ENCODE data around the gene ATG16L2.
A peak's percentile ranks its signal among the peaks of the same experiment; 100 is the strongest.

ATG16L2 gene

DNA sequence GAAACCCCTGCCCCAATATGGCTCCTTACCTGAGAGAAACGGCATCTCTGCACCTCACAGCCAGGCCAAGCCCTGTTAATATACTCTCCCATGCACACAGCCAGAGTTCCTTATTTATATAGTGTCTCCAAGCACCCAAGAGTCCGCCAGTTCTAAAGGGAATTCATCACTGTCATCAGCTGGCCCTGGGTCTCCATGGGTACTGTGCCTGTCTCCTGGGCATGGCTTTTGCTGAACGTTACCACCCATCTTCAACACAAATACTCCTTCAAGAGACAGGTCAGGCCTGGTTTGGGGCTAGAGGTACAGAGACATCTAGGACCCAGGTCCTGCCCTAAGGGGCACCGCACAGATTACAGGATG is 1.6 kb upstream of the ATG16L2 start:
- peak overlapping the region; percentile 94 for H3K4me2 ChIP-seq
- H3K36me3 ChIP-seq (ENCODE audit: insufficient read depth) = no peaks in the 10 kb centered on the region; the same call in 1 of the 2 replicates
- H3K9ac ChIP-seq = peak overlapping the region; percentile 94; the same call in 1 of the 2 replicates
- H3K27ac ChIP-seq = peak overlapping the region; percentile 89; the same call in 1 of the 2 replicates
- H3K4me3 ChIP-seq (IDR thresholded peaks at IDR 0.05; ENCODE audit: insufficient read depth, low read depth, low read length) = no peak overlapping the region
- no peak overlapping the region for H2AFZ ChIP-seq (ENCODE audit: low read depth)
- H3K27me3 ChIP-seq (ENCODE audit: insufficient read depth, low read depth) = no peaks in the 10 kb centered on the region
- peaks cover 43% of the 10 kb centered on the region for H3K4me1 ChIP-seq (ENCODE audit: low read depth, poor library complexity, severe bottlenecking)
- TF ChIP-seq, protein P1, sequence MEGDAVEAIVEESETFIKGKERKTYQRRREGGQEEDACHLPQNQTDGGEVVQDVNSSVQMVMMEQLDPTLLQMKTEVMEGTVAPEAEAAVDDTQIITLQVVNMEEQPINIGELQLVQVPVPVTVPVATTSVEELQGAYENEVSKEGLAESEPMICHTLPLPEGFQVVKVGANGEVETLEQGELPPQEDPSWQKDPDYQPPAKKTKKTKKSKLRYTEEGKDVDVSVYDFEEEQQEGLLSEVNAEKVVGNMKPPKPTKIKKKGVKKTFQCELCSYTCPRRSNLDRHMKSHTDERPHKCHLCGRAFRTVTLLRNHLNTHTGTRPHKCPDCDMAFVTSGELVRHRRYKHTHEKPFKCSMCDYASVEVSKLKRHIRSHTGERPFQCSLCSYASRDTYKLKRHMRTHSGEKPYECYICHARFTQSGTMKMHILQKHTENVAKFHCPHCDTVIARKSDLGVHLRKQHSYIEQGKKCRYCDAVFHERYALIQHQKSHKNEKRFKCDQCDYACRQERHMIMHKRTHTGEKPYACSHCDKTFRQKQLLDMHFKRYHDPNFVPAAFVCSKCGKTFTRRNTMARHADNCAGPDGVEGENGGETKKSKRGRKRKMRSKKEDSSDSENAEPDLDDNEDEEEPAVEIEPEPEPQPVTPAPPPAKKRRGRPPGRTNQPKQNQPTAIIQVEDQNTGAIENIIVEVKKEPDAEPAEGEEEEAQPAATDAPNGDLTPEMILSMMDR (conservative IDR thresholded peaks at IDR 0.05; ENCODE audit: low read depth, low read length) = no peak
- peaks cover 9% of the 10 kb centered on the region; the same call in 1 of the 2 replicates for H4K20me1 ChIP-seq (ENCODE audit: insufficient read depth)
- H3K79me2 ChIP-seq (ENCODE audit: insufficient read depth, low read depth) = peaks cover 45% of the 10 kb centered on the region

GRCh38 chr11:72812967-72813739 is 1.1 kb upstream of the ATG16L2 start:
- Histone ChIP-seq H3K9ac (peak overlapping the region; percentile 94), H3K4me3 (IDR thresholded peaks at IDR 0.05; ENCODE audit: insufficient read depth, low read depth, low read length) (no peak overlapping the region), H3K36me3 (ENCODE audit: insufficient read depth) (no peaks in the 10 kb centered on the region; the same call in 1 of the 2 replicates), H3K4me2 (peak overlapping the region; percentile 94), H3K79me2 (ENCODE audit: insufficient read depth, low read depth) (peaks cover 45% of the 10 kb centered on the region), H2AFZ (ENCODE audit: low read depth) (peak overlapping the region; percentile 72), H3K27ac (peak overlapping the region; percentile 89), H4K20me1 (ENCODE audit: insufficient read depth) (peaks cover 9% of the 10 kb centered on the region; the same call in 1 of the 2 replicates), H3K27me3 (ENCODE audit: insufficient read depth, low read depth) (no peaks in the 10 kb centered on the region), H3K4me1 (ENCODE audit: low read depth, poor library complexity, severe bottlenecking) (peaks cover 43% of the 10 kb centered on the region)
- TF ChIP-seq, protein P1 (conservative IDR thresholded peaks at IDR 0.05; ENCODE audit: low read depth, low read length) = peak; percentile 84

DNA sequence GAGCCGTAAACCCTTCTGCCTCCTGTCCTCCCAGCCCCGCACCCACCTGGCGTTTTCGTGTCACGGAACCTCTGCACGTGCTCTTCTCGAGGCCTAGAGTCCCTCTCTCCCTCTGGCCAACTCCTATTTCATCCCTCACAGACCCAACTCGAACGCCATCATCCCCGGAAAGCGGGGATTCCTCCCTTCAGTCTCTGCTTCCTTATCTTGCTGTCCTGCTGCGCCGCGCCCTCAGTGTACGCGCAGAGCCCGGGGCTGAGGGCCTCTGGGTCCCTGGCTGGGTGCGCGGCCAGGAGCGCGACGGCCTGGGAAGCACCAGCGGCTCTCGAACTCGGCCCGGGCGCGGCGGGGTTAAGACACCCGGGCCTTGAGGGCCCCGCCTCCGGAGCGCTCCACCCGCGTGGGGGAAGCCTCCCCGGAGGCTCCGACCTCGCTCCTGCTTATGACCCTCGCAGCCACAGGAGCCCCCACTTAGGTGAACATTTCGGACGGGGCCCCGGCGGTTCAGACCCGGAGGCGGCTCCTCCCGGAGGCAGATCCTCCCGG is 398 bp upstream of the ATG16L2 start:
- H3K27ac ChIP-seq = peak overlapping the region; percentile 89
- TF ChIP-seq, protein P1 (conservative IDR thresholded peaks at IDR 0.05; ENCODE audit: low read depth, low read length) = no peak
- peaks cover 45% of the 10 kb centered on the region for H3K79me2 ChIP-seq (ENCODE audit: insufficient read depth, low read depth)
- H3K27me3 ChIP-seq (ENCODE audit: insufficient read depth, low read depth) = no peaks in the 10 kb centered on the region
- peaks cover 43% of the 10 kb centered on the region for H3K4me1 ChIP-seq (ENCODE audit: low read depth, poor library complexity, severe bottlenecking)
- H3K9ac ChIP-seq = peak overlapping the region; percentile 94
- peak overlapping the region; percentile 94 for H3K4me2 ChIP-seq
- H2AFZ ChIP-seq (ENCODE audit: low read depth) = peak overlapping the region; percentile 72
- H3K36me3 ChIP-seq (ENCODE audit: insufficient read depth) = no peaks in the 10 kb centered on the region; the same call in 1 of the 2 replicates
- H3K4me3 ChIP-seq (IDR thresholded peaks at IDR 0.05; ENCODE audit: insufficient read depth, low read depth, low read length) = no peak overlapping the region
- H4K20me1 ChIP-seq (ENCODE audit: insufficient read depth) = peaks cover 9% of the 10 kb centered on the region; the same call in 1 of the 2 replicates

- Histone ChIP-seq H3K4me2 (peak overlapping the region; percentile 94), H3K27me3 (ENCODE audit: insufficient read depth, low read depth) (no peaks in the 10 kb centered on the region), H3K27ac (peak overlapping the region; percentile 89), H3K4me1 (ENCODE audit: low read depth, poor library complexity, severe bottlenecking) (peaks cover 39% of the 10 kb centered on the region), H4K20me1 (ENCODE audit: insufficient read depth) (peaks cover 7% of the 10 kb centered on the region; the same call in 1 of the 2 replicates), H3K4me3 (IDR thresholded peaks at IDR 0.05; ENCODE audit: insufficient read depth, low read depth, low read length) (no peak overlapping the region), H2AFZ (ENCODE audit: low read depth) (peak overlapping the region; percentile 72; the same call in 1 of the 2 replicates), H3K9ac (peak overlapping the region; percentile 94; the same call in 1 of the 2 replicates), H3K79me2 (ENCODE audit: insufficient read depth, low read depth) (peaks cover 42% of the 10 kb centered on the region), H3K36me3 (ENCODE audit: insufficient read depth) (no peaks in the 10 kb centered on the region)
- TF ChIP-seq, protein P1 (conservative IDR thresholded peaks at IDR 0.05; ENCODE audit: low read depth, low read length) = no peak
Observed at GRCh38 chr11:72815110-72815618, 953 bp downstream of the ATG16L2 start.

Measured in KMS-11 (cell line).